Panc1 (cell line): ENCODE data around the gene PTPN18. TPM values are rescaled to one million over a fixed set of nuclear protein-coding genes. Genes with fewer than 3 reads are reported as not detected.

Experiments
- ATAC-seq: fragments of 200-7000 bp; cut with Tn5 transposase; 2 replicates; pipeline ENCODE4 v1.9.1; 2020; ENCODE audit warnings: mild to moderate bottlenecking, moderate library complexity
- BruUV-seq: library from RNA; stranded (reverse); fragments of 400-500 nt; replicated peaks from 2 replicates; lab custom pipeline; 2021; lab: Mats Ljungman, UMichigan
- CTCF ChIA-PET: fragments of 300-600 bp; sonication (Branson Sonifier 250); formaldehyde crosslinking; loops from one replicate; lab custom pipeline; 2022; ENCODE audit warnings: antibody characterized with exemption; lab: Charles Lee
- POLR2A ChIA-PET: fragments of 300-600 bp; sonication (Branson Sonifier 250); formaldehyde crosslinking; loops from one replicate; lab custom pipeline; 2022; ENCODE audit warnings: antibody characterized with exemption; lab: Charles Lee
- DNase-seq: peaks from one replicate; pipeline ENCODE4 v3.0.0-alpha.2; 2010; ENCODE audit warnings: low read depth, low spot score
- H3K27ac ChIP-seq: 2 replicates; pipeline ENCODE4 v1.5.1; 2011; ENCODE audit warnings: mild to moderate bottlenecking, low read length, inconsistent platforms
- H3K27me3 ChIP-seq: fragments of 200-500 bp; sonication (Bioruptor generic); 2 replicates; pipeline ENCODE4 v1.6.0; 2014; ENCODE audit warnings: low read length, inconsistent platforms; ENCODE audit not compliant: control insufficient read depth, insufficient read depth
- H3K36me3 ChIP-seq: fragments of 200-500 bp; sonication (Bioruptor generic); 2 replicates; pipeline ENCODE4 v1.5.1; 2014; ENCODE audit warnings: inconsistent platforms, mild to moderate bottlenecking, low read length, moderate library complexity; ENCODE audit not compliant: control insufficient read depth, insufficient read depth
- H3K4me1 ChIP-seq: 2 replicates; pipeline ENCODE4 v1.5.1; 2011; ENCODE audit warnings: inconsistent platforms, mild to moderate bottlenecking, low read length, moderate library complexity; ENCODE audit not compliant: control insufficient read depth, insufficient read depth
- H3K4me3 ChIP-seq, 2 experiments: 2 replicates each; pipeline ENCODE4 v1.5.1; 2011 to 2012; ENCODE audit warnings: low read depth in 2 of 2, low read length in 2 of 2, mild to moderate bottlenecking in 2 of 2, inconsistent platforms in 1 of 2, moderate library complexity in 1 of 2
- H3K9me3 ChIP-seq: fragments of 200-500 bp; sonication (Bioruptor generic); 2 replicates; pipeline ENCODE4 v1.5.1; 2014; ENCODE audit warnings: low read depth, mild to moderate bottlenecking, inconsistent platforms, low read length, moderate library complexity; ENCODE audit not compliant: control insufficient read depth, insufficient read depth
- CTCF ChIP-seq: fragments of 450-650 bp; IDR thresholded peaks from 2 replicates; pipeline ENCODE4 v1.5.1; 2017; ENCODE audit warnings: mild to moderate bottlenecking
- POLR2AphosphoS5 ChIP-seq: IDR thresholded peaks from 2 replicates; pipeline ENCODE4 v1.6.1; 2012; ENCODE audit warnings: mild to moderate bottlenecking, low read depth, low read length, moderate library complexity
- REST ChIP-seq, 2 experiments: IDR thresholded peaks; 2 replicates each; pipeline ENCODE4 v1.6.1; 2011 to 2012; ENCODE audit warnings: low read depth in 2 of 2, control low read depth in 1 of 2, low read length in 1 of 2, mild to moderate bottlenecking in 1 of 2, moderate library complexity in 1 of 2; ENCODE audit not compliant: insufficient read depth in 1 of 2
- SIN3A ChIP-seq: IDR thresholded peaks from 2 replicates; pipeline ENCODE4 v1.6.1; 2012; ENCODE audit warnings: low read depth, mild to moderate bottlenecking, low read length, moderate library complexity, borderline replicate concordance; ENCODE audit not compliant: insufficient read depth
- TCF7L2 ChIP-seq: IDR thresholded peaks from 2 replicates; pipeline ENCODE4 v1.6.1; 2011; ENCODE audit warnings: mild to moderate bottlenecking, low read depth, low read length, inconsistent platforms
- in situ Hi-C: cut with HindIII; loops from 2 replicates; pipeline ENCODE4 v1.10.0; 2016; ENCODE audit warnings: low sequenced_read_pairs, low pct_unique_long_range_greater_than_20kb
- intact Hi-C: fragments of 100-400 bp; cut with micrococcal nuclease; formaldehyde crosslinking; loops from one replicate; pipeline ENCODE4 v1.10.0; 2022; ENCODE audit not compliant: unreplicated experiment
- total RNA-seq: library from RNA; stranded (reverse); gene quantifications from one replicate; pipeline ENCODE4 v1.2.1, GENCODE V29; 2021; ENCODE audit not compliant: unreplicated experiment

Gene PTPN18
- total RNA-seq, 1 experiment from 2014 or later, result 35.3 TPM

- POLR2A ChIA-PET, result no interaction called here
- Histone ChIP-seq H3K9me3 (no peaks in the 10 kb centered on the region), H3K4me3 (peak overlapping the region; percentile 97 to 98), H3K27ac (peak overlapping the region; percentile 91), H3K4me1 (peaks cover 11% of the 10 kb centered on the region), H3K36me3 (no peaks in the 10 kb centered on the region), H3K27me3 (no peaks in the 10 kb centered on the region)
- TF ChIP-seq CTCF (peak; percentile 23), REST (IDR thresholded peaks at IDR 0.05; ENCODE audit: insufficient read depth in 1 of 2, low read depth in 2 of 2, low read length in 1 of 2) (no peak)
- BruUV-seq, result TSS peak; percentile 75
- ATAC-seq, result peak; percentile 13
- intact Hi-C loops, result no loop called here
- in situ Hi-C loops, result no loop called here
- CTCF ChIA-PET, result interaction anchor here (0.5 to 1.4 kb wide), 3 partner anchors 17 to 40 kb away, joined by 3 read pairs; partner anchors contain the start of gene PTPN18
- no peak for DNase-seq
These were observed 17.3 kb downstream of the PTPN18 start for GRCh38 chr2:130372833-130373807.

GRCh38 chr2:130373808-130374365 lies 18.0 kb downstream of the PTPN18 start:
- ChIA-PET POLR2A (no interaction called here), CTCF (interaction anchor here (1.4 kb wide), 1 partner anchor 37 kb away, joined by 3 read pairs; no protein-coding TSS in a partner anchor)

More at GRCh38 chr2:130373808-130374365, 18.0 kb downstream of the PTPN18 start:
- in situ Hi-C loops (no loop called here), intact Hi-C loops (no loop called here)
- Histone ChIP-seq H3K36me3 (no peaks in the 10 kb centered on the region), H3K27ac (peak overlapping the region; percentile 91; the same call in 1 of the 2 replicates), H3K4me1 (peaks cover 11% of the 10 kb centered on the region), H3K27me3 (no peaks in the 10 kb centered on the region), H3K4me3 (peak overlapping the region in 1 of 2 experiments; percentile 98; a peak in 2 of 4 replicates), H3K9me3 (no peaks in the 10 kb centered on the region)
- no peak for DNase-seq
- ATAC-seq, result no peak
- TF ChIP-seq CTCF (no peak), REST (IDR thresholded peaks at IDR 0.05; ENCODE audit: insufficient read depth in 1 of 2, low read depth in 2 of 2, low read length in 1 of 2) (no peak), POLR2AphosphoS5 (no peak), SIN3A (no peak), TCF7L2 (no peak)
- no TSS peak for BruUV-seq
